Eye (tissue), 1 donor: ENCODE results near the gene ELL.
A peak's percentile ranks its signal among the peaks of the same experiment; 100 is the strongest.

Experiments
- DNase-seq: peaks from one replicate; pipeline ENCODE4 v3.0.0-alpha.2; 2015

The ELL gene

DNA sequence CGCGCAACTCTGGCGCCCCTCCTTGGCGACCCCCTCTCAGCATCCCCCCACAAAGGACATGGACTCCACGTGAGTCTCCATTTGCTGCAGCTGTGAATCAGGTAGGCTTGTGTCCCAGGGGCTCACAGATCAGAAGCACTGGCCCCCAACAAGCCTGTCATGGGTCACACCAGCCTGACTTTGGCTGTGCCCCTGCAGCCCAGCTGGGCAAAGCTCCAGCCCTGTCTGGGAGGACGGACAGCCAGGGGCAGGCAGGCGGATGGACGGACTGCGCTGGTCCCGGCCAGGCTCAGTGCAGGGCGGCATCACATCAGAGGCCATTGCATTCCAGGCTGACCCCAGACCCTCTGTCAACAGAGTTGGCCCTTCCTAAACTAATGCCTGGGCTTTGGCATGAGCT, 55.5 kb downstream of the ELL start:
- DNase-seq = no peak

DNA sequence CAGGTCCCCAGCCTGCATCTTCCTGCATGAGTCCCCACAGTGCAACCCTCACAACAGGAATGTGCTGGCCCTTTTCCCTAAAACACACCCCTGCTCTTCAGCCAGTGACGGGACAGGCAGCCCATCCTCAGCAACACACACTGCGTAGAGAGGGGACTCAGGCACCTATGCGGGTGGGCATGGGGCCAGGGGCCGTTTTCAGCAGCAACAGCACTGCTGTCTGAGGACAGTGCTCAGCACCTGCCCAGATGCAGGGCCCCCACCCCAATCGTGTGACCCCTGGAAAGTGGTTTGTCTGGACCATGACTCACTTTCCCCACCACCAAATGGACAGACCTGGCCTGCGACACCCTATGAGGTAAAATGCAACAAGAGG, 55.9 kb downstream of the ELL start:
- DNase-seq = no peak

GRCh38 chr19:18465214-18465963, 56.5 kb downstream of the ELL start:
- DNase-seq = no peak

GRCh38 chr19:18464646-18465045, 57.2 kb downstream of the ELL start:
- DNase-seq = no peak

DNA sequence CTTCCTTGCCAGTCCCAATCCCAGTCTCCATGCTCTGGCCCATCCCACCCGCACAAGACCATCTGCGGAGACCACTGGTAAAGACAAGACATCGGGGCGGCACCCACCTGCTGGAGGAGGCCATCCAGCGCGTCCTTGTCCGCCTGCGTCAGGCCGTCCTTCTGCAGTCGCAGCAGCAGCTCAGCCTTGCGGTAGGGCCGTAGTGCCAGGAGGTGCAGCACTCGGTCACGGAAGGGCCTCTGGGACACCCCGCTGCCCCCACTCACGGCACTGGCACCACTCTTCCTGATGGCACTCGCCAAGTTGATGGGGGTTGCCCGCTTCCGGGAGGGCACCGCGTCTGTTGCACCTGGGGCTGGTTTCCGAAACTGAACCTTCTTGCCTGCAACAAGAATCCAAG, 60.4 kb downstream of the ELL start:
- no peak for DNase-seq

DNA sequence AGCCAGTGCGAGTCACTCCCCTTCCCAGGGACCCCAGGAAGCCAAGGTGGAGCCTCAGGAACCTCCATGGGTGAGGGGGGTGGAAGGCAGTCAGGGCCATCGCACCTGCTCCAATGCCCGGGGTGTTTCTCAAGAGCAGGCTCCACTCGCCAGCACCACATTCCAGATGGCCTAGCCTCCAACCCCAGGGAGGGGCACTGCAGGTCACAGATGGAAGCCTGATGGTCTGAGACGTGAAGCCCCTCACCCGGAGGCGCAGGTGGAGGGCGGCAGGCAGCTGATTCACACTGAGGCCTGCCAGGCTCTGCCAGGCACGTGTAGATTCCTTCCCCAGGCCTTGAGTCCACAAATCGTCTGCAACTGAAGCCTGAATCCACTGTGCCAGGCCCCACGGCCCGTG, 61.0 kb downstream of the ELL start:
- no peak for DNase-seq

DNA sequence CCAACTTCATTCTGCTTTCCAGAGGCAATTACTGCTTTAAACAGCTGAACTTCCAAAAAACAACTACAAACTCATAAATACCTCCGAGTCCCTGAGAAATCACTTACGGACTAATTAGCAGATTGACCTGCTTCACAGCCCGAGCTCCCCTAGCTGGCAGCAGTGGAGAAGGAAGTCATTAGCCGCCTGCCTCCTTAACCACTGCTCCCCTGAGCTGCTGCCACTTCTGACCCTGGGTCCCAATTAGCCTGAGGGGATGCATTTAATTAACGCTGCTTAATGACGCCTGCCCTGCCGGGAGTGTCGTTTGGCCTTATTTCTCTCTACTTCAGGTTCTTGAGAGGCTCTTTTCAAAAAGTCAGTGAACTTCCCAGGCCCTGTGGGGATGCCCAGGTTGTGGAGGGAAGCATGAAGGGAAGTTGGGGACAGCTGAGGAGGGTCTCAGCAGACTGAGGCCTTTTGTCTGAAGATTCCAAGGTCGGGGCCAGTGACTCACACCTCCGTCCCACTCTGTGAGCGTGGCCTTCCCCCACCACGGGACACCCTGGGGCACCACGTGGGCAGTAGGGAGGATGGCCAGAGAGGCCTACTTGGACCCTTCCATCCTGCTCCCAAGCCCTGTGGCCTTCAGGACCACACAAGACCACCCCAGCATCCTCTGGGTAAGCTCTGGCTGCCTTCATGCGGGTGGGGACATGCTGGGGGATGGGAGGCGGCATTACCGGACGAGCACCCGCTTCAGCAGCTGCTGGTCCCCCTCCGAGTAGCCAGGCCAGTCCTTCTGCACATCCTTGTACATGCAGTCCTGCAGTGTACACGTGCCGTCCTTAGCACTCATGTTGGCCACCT, 64.2 kb downstream of the ELL start:
- DNase-seq = peak; percentile 65

DNA sequence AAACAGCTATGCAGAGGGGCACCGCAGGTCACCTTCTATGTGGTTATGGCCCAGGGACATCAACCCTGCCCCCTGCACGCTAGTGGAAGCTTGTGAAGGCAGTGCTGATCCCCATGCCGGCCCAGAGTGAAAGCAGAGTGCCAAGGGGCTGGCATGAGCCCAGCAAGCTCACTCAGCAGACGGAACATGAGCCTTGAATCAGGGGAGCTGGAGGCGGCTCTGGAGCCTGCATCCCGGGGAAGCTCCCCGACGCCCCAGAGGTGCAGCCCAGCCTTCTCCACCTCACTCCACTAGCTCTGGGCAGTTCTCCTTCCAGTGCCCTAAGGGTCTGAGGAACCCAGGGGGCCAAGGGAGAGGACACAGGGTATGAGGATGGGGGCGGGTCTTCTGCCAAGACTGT, 64.9 kb downstream of the ELL start:
- no peak for DNase-seq

- DNase-seq = no peak
Measured at GRCh38 chr19:18456279-18456678, 65.6 kb downstream of the ELL start.

DNA sequence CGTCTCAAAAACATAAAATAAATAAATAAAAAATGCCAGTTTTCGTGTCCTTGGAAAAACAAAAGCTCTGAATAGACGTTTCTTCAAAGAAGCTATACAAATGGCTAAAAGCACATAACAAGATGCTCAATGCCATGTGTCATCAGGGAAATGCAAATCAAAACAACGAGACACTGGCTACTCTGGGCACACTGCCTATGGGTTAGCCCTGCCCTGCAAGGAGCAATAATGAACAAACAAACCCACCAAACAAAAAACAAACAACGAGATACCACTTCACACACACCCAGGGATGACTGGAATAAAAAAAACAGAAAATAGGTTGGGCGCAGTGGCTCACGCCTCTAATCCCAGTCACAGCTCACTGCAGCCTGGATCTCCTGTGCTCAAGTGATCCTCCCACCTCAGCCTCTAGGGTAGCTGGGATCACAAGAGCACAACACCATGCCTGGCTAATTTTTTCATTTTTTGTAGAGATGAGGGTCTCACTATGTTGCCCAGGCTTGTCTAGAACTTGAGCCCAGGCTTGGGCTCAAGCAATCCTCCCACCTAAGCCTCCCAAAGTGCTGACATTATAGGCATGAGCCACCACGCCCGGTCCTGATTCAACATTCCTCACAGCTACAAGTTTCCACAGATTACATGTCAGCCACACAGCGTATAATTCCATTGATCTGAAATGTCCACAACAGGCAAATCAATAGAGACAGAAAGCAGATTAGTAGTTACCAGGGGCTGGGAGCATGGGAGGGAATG, 68.4 kb downstream of the ELL start:
- no peak for DNase-seq

- DNase-seq = no peak
Measured at GRCh38 chr19:18452386-18452785, 69.5 kb downstream of the ELL start.

DNA sequence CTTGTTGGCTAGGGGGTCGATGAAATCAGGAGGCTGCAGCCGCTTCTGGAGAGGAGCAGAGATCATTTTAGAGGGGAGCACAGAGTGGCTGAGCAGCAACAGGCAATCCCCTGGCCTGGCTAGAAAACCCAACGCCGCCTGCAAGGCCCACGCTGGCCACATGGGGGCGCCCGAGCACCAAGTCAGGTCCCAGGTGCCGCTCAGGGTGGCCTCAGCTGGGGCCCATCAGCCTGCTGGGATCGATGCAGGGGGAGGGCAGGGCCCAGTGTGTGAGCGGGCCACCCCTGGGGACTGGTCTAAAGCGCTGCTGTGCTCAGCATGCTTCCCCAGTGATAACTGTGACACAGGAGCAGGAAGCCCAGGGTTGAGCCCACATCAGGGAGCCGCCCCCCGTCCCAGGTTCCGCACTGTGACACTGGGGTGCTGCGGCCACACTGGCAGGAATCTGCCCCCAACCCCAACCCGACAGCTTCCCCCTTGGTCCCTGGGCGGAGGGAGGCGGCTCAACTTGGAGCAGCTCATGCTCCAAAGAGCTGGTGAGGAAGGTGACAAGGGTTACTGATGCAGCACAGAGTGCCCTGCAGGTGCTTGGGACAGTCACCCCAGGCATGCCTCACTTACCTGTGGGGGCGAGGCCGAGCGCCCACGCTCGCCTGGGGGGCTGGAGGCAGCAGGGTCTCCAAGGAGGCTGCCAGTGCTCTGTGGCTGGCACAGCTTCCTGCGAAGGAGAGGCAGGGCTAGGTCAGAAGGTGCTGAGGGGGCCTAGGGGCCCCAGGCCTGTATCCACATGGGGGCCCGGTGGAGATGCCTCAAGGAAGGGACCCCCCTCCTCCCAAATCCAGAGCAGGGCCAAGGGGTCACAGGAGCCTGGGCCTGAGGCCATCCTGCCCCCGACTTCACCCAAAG, 70.7 kb downstream of the ELL start:
- peak; percentile 93 for DNase-seq

GRCh38 chr19:18450021-18450930, 71.6 kb downstream of the ELL start:
- DNase-seq = no peak

- no peak for DNase-seq
Measured at GRCh38 chr19:18449552-18449951, 72.3 kb downstream of the ELL start.

DNA sequence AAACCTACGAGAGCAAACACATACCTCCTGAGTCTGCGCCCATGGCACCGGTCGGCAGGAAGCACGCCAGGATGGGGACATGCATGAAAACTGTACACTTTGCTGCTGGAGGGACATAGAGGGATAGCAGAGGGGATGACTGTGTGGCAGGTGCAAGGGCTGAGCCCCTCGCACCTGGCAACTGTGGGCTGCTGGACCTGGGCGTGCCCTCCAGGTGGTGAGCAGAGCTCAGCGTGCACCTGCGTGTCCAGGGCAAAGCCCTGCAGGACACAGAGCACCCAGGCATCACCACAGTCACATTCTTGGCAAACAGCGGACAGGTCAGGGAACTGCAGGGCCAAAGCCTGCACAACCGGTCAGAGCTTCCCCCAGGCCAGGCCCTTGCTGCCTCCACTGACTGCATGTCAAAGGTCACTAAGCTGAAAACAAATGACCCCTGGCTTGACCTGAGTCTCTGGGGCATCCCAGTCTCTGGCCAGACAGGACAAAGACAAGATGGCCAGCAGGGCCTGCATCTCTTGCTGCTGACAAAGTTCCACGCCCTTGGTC, 75.0 kb downstream of the ELL start:
- no peak for DNase-seq

DNA sequence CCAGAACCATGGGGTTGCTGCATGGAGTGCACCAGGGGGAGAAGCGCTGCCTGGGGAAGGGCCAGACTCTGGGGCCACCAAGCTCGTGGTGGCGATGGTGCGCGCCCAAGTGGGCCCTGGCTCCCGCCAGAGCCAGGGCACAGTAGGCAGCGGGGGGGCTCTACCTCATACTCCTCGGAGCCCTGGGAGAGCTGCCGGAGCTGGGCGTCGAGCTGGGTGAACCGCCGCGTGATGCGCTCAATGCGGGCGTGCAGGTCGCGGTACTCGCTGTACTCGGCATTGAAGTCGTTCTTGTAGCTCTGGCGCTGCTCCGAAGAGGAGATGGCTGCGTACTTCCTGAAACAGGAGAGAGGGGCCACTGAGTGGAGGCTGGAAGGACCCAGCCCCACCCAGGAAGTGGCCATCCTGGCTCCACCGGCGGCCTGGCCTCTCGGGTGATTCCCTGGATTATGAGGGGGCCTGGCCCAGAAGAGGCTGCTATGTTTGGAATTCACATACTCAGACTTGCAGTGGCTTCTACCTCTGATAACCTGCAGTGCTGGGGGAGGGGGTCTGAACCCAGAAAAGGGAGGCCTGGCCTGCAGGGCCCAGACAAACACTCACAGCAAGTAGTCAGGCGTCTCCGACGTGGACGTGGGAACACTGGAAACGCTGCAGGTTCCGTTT, 75.6 kb downstream of the ELL start:
- no peak for DNase-seq

GRCh38 chr19:18445262-18445948, 76.5 kb downstream of the ELL start:
- no peak for DNase-seq

- DNase-seq = no peak
Measured at GRCh38 chr19:18444513-18444912, 77.4 kb downstream of the ELL start.

- DNase-seq = no peak
Measured at GRCh38 chr19:18443831-18444230, 78.0 kb downstream of the ELL start.

GRCh38 chr19:18443406-18443805, 78.5 kb downstream of the ELL start:
- no peak for DNase-seq
